Natural killer cell (primary cell): ENCODE results near the gene CDK5RAP3. TPM values are rescaled to one million over a fixed set of nuclear protein-coding genes. Genes with fewer than 3 reads are reported as not detected.
"Not testable (repeated sequence)": the region's sequence is repeated elsewhere in the genome, so short reads cannot be mapped to it uniquely, and the experiment has no call there.

Experiments used
- ATAC-seq, 3 donors: fragments of 150-1000 bp in 2 of 3; fragments of 200-7000 bp in 1 of 3; cut with Tn5 transposase; 1 replicate in 1 of 3; 2 replicates in 2 of 3; pipeline ENCODE4 v1.10.0; 2021; ENCODE audit warnings: mild to moderate bottlenecking in 2 of 3, moderate library complexity in 2 of 3
- DNase-seq, 2 donors: peaks; one replicate each; pipeline versions ENCODE4 v3.0.0 to v3.0.0-alpha.2; 2013 to 2021; ENCODE audit warnings: mixed read lengths in 1 of 2
- H3K27ac ChIP-seq: one replicate; pipeline ENCODE4 v1.5.1; 2013; ENCODE audit warnings: mild to moderate bottlenecking, low read length
- H3K27me3 ChIP-seq: one replicate; pipeline ENCODE4 v1.6.1; 2013; ENCODE audit warnings: low read length; ENCODE audit not compliant: control insufficient read depth, insufficient read depth
- H3K36me3 ChIP-seq: one replicate; pipeline ENCODE4 v1.6.1; 2013; ENCODE audit warnings: low read length; ENCODE audit not compliant: control insufficient read depth, insufficient read depth
- H3K4me1 ChIP-seq: one replicate; pipeline ENCODE4 v1.6.1; 2013; ENCODE audit warnings: low read length; ENCODE audit not compliant: control insufficient read depth, insufficient read depth
- H3K4me3 ChIP-seq: one replicate; pipeline ENCODE4 v1.5.1; 2013; ENCODE audit warnings: low read length
- H3K9me3 ChIP-seq: one replicate; pipeline ENCODE4 v1.6.1; 2013; ENCODE audit warnings: low read length; ENCODE audit not compliant: control insufficient read depth, insufficient read depth
- H3K27ac Mint-ChIP-seq, 2 donors: one replicate each; pipeline ENCODE4 v1.8.0; 2022; ENCODE audit warnings: mild to moderate bottlenecking in 2 of 2, mixed read lengths in 2 of 2, moderate library complexity in 1 of 2
- H3K27me3 Mint-ChIP-seq, 2 donors: one replicate each; pipeline ENCODE4 v1.8.0; 2022; ENCODE audit warnings: low read depth in 2 of 2, mixed read lengths in 2 of 2
- H3K36me3 Mint-ChIP-seq: one replicate; pipeline ENCODE4 v1.8.0; 2022; ENCODE audit warnings: mixed read lengths
- H3K4me1 Mint-ChIP-seq, 2 donors: one replicate each; pipeline ENCODE4 v1.8.0; 2022; ENCODE audit warnings: mixed read lengths in 2 of 2
- H3K4me3 Mint-ChIP-seq: one replicate; pipeline ENCODE4 v1.8.0; 2022; ENCODE audit warnings: mild to moderate bottlenecking, moderate library complexity, mixed read lengths
- H3K9me3 Mint-ChIP-seq, 2 donors: one replicate each; pipeline ENCODE4 v1.8.0; 2022; ENCODE audit warnings: mixed read lengths in 2 of 2
- WGBS: methylation state at CpG from one replicate; pipeline ENCODE4 v1.1.7; 2013; ENCODE audit warnings: missing lambda C conversion rate; ENCODE audit not compliant: insufficient coverage; 5-methylcytosine and 5-hydroxymethylcytosine counted together
- intact Hi-C: fragments of 100-400 bp; cut with micrococcal nuclease; formaldehyde crosslinking; loops from one replicate; pipeline ENCODE4 v1.14.2; 2022
- total RNA-seq, 4 donors: library from RNA; stranded (reverse); fragments of 120-200 nt in 1 of 4; gene quantifications; one replicate each; pipeline versions ENCODE4 v1.2.3 to v1.2.4, GENCODE V29; 2013 to 2022
- TF ChIP-seq, protein P1 (sequence below): fragments of 200-600 bp; IDR thresholded peaks from one replicate; pipeline ENCODE4 v1.8.0; 2022; ENCODE audit warnings: antibody characterized with exemption

Gene CDK5RAP3
- total RNA-seq, 3 donors from 2014 or later (not counting 1 experiment from before 2014, with no cell fraction given): 289 to 300 (median 292) TPM

DNA sequence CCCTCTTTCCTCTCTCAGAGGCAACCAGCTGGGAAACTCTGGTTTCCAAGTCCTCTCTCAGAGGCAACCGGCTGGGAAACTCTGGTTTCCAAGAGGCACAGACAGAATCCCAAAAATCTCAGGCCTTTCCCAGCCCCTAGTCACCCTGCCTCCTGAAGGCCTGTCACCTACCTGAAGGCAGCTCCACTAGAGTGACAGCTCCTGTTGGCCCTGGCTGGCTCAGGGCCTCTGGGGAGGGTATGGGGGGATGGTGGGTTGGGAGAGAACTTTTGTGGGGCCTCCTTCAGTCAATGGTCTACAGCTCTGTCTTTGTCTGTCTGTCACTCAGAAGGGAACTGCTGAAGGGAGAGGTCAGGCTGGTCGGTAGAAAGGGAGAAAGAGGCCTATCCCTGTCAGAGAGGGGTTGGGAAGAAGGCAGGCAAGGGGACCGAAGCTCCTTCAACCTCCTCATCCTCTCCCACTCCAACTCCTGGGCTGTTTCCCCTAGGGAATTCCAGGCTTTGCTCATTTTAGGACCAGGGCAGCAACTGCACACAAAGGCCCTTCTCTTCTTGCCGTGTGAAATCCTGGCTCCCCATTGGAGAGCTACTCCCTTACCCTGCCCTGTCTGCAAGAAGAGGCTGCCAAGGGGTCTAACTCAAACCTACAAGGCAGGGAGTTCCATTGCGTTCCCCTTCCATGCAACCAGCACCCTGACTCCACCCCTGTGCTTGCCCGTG, 43.1 kb downstream of the CDK5RAP3 start:
- ATAC-seq (no peak), DNase-seq (no peak)
- Histone ChIP-seq H3K4me3 (no peak overlapping the region), H3K36me3 (no peaks in the 10 kb centered on the region), H3K9me3 (no peaks in the 10 kb centered on the region), H3K4me1 (peaks cover 12% of the 10 kb centered on the region), H3K27ac (no peak overlapping the region), H3K27me3 (peaks cover 11% of the 10 kb centered on the region)
- TF ChIP-seq, protein P1, sequence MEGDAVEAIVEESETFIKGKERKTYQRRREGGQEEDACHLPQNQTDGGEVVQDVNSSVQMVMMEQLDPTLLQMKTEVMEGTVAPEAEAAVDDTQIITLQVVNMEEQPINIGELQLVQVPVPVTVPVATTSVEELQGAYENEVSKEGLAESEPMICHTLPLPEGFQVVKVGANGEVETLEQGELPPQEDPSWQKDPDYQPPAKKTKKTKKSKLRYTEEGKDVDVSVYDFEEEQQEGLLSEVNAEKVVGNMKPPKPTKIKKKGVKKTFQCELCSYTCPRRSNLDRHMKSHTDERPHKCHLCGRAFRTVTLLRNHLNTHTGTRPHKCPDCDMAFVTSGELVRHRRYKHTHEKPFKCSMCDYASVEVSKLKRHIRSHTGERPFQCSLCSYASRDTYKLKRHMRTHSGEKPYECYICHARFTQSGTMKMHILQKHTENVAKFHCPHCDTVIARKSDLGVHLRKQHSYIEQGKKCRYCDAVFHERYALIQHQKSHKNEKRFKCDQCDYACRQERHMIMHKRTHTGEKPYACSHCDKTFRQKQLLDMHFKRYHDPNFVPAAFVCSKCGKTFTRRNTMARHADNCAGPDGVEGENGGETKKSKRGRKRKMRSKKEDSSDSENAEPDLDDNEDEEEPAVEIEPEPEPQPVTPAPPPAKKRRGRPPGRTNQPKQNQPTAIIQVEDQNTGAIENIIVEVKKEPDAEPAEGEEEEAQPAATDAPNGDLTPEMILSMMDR: no peak
- Mint-ChIP-seq H3K27ac (no peak overlapping the region), H3K27me3 (peaks cover 46 to 48% of the 10 kb centered on the region in 2 donors), H3K4me1 (peaks cover 6 to 15% of the 10 kb centered on the region in 2 donors), H3K4me3 (no peak overlapping the region), H3K36me3 (no peaks in the 10 kb centered on the region), H3K9me3 (no peaks in the 10 kb centered on the region)
- intact Hi-C loops: no loop called here
- WGBS: 89% methylated on average over 5 of the region's 6 CpGs

DNA sequence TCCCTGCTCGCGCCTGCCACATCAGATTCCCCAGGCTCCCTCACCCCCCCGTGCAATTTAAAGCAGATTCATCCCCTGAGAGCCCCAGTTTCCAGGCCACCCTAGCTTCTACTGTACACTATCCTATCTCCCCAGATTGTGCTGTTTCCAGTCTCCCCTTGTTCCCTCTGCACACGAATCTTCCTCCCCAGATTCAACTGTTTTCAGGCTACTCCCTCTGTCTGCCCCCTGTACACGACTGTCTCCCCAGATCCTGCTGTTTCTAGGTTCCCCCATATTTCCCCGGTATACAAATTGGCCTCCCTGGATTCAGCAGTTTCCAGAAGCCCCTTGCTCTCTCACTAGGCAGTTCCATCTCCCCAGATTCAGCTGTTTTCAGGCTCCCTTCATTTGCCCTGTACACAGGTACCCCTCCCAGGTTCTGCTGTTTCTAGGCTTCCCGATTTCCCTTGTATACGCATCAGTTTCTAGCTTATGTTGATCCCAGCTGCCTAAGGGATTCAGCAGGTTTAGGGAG, 43.7 kb downstream of the CDK5RAP3 start:
- Mint-ChIP-seq H3K4me3 (no peak overlapping the region), H3K9me3 (no peaks in the 10 kb centered on the region), H3K4me1 (peaks cover 6 to 15% of the 10 kb centered on the region in 2 donors), H3K36me3 (no peaks in the 10 kb centered on the region), H3K27ac (no peak overlapping the region), H3K27me3 (peaks cover 43 to 46% of the 10 kb centered on the region in 2 donors)
- Histone ChIP-seq H3K36me3 (no peaks in the 10 kb centered on the region), H3K9me3 (no peaks in the 10 kb centered on the region), H3K27ac (no peak overlapping the region), H3K4me3 (no peak overlapping the region), H3K4me1 (peaks cover 12% of the 10 kb centered on the region), H3K27me3 (peaks cover 11% of the 10 kb centered on the region)
- intact Hi-C loops: no loop called here
- TF ChIP-seq, protein P1: no peak
- 84% methylated on average over 8 of the region's 8 CpGs for WGBS
- ATAC-seq (no peak), DNase-seq (no peak)

DNA sequence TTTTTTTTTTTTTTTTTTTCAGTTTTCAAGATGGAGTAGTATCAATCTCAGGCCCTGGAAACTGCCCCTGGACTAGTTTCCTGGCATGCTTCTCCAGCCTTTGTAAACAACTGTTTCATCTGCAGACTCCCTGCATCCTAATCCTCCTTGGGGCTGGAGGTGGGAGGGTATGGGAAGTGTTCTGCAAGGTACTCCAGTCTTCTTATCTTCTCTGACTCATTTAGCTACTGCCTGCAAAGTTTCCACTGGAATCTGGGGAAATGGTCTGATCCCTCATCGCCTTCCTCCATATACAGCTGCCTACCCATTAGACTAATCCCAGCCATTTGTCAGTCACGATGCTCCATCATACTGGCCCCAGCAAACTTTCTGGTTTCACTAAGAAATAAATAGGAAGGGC, 45.2 kb downstream of the CDK5RAP3 start:
- peaks cover 34 to 37% of the 10 kb centered on the region in 2 donors for H3K27me3 Mint-ChIP-seq
- no peak overlapping the region for H3K4me3 Mint-ChIP-seq
- no peaks in the 10 kb centered on the region for H3K36me3 ChIP-seq
- no peaks in the 10 kb centered on the region for H3K36me3 Mint-ChIP-seq
- H3K9me3 ChIP-seq: no peaks in the 10 kb centered on the region
- TF ChIP-seq, protein P1: no peak
- DNase-seq (no peak), ATAC-seq (no peak)
- no peak overlapping the region for H3K4me3 ChIP-seq
- no peak overlapping the region for H3K27ac ChIP-seq
- 86% methylated on average over 2 of the region's 2 CpGs for WGBS
- intact Hi-C loops: no loop called here
- no peaks in the 10 kb centered on the region for H3K9me3 Mint-ChIP-seq
- H3K27ac Mint-ChIP-seq: no peak overlapping the region
- H3K4me1 ChIP-seq: peaks cover 12% of the 10 kb centered on the region
- peaks cover 13% of the 10 kb centered on the region for H3K27me3 ChIP-seq
- peaks cover 5 to 14% of the 10 kb centered on the region in 2 donors for H3K4me1 Mint-ChIP-seq

DNA sequence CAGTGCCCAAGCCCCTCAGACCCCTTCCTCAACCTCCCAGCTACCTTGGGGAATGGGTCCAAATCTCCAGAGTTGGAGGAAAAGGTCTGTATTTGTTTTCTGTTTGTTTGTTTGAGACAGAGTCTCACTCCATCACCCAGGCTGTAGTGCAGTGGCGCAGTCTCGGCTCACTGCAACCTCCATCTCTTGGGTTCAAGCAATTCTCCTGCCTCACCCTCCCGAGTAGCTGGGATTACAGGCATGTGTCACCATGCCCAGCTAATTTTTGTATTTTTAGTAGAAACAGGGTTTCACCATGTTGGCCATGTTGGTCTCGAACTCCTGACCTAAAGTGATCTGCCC, 46.9 kb downstream of the CDK5RAP3 start:
- H3K4me1 Mint-ChIP-seq, H3K27ac Mint-ChIP-seq, H3K4me1 ChIP-seq, H3K36me3 ChIP-seq, H3K9me3 ChIP-seq, ATAC-seq, DNase-seq, H3K27ac ChIP-seq, H3K27me3 ChIP-seq, H3K4me3 ChIP-seq, H3K9me3 Mint-ChIP-seq, H3K4me3 Mint-ChIP-seq, H3K36me3 Mint-ChIP-seq, intact Hi-C loops: not testable (repeated sequence)
- peaks cover 36 to 41% of the 10 kb centered on the region in 2 donors for H3K27me3 Mint-ChIP-seq
- WGBS: 95% methylated on average over 4 of the region's 4 CpGs
